ENCODE data around the gene KIAA0753.

GRCh38 chr17:6639586-6640535, 650 bp downstream of the KIAA0753 start:
- TF ChIP-seq EZH2 (IDR thresholded peaks at IDR 0.05) (no peak), CTCF (IDR thresholded peaks at IDR 0.05 in 2 of 3, conservative IDR thresholded peaks at IDR 0.05 in 1 of 3; ENCODE audit: borderline replicate concordance in 1 of 3, insufficient read depth in 1 of 3, low read depth in 2 of 3, low read length in 2 of 3) (no peak), ZFX (IDR thresholded peaks at IDR 0.05) (no peak), ZNF274 (IDR thresholded peaks at IDR 0.05; ENCODE audit: low read depth, low read length) (no peak), RAD21 (IDR thresholded peaks at IDR 0.05; ENCODE audit: low read depth) (no peak), SP1 (IDR thresholded peaks at IDR 0.05; ENCODE audit: low read depth) (no peak), POLR2AphosphoS5 (IDR thresholded peaks at IDR 0.05; ENCODE audit: low read depth, low read length) (no peak)
- TF ChIP-seq, protein P1, sequence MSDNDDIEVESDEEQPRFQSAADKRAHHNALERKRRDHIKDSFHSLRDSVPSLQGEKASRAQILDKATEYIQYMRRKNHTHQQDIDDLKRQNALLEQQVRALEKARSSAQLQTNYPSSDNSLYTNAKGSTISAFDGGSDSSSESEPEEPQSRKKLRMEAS (IDR thresholded peaks at IDR 0.05), result no peak
- TF ChIP-seq, protein P2, sequence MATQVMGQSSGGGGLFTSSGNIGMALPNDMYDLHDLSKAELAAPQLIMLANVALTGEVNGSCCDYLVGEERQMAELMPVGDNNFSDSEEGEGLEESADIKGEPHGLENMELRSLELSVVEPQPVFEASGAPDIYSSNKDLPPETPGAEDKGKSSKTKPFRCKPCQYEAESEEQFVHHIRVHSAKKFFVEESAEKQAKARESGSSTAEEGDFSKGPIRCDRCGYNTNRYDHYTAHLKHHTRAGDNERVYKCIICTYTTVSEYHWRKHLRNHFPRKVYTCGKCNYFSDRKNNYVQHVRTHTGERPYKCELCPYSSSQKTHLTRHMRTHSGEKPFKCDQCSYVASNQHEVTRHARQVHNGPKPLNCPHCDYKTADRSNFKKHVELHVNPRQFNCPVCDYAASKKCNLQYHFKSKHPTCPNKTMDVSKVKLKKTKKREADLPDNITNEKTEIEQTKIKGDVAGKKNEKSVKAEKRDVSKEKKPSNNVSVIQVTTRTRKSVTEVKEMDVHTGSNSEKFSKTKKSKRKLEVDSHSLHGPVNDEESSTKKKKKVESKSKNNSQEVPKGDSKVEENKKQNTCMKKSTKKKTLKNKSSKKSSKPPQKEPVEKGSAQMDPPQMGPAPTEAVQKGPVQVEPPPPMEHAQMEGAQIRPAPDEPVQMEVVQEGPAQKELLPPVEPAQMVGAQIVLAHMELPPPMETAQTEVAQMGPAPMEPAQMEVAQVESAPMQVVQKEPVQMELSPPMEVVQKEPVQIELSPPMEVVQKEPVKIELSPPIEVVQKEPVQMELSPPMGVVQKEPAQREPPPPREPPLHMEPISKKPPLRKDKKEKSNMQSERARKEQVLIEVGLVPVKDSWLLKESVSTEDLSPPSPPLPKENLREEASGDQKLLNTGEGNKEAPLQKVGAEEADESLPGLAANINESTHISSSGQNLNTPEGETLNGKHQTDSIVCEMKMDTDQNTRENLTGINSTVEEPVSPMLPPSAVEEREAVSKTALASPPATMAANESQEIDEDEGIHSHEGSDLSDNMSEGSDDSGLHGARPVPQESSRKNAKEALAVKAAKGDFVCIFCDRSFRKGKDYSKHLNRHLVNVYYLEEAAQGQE (IDR thresholded peaks at IDR 0.05; ENCODE audit: low read depth), result no peak
